Measurements from ENCODE around the gene UIMC1.

UIMC1 gene

DNA sequence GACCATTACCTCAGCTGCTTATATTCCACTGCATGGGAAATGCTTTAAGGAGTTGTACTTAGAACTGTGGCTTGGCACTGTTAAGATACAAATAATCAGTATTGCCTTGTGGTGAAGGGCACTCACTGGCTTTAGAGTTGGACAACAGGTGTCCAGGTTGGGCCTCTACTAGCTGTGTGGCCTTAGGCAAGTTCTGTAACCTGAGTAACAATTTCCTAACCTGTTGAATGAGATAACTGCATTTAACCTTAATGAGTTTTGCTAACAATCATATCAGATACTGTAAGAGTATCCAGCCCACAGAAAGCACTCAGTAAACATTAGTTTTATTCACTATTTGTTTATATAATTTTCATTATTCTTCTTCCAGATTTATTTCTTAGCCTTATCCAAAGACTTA, 90.2 kb downstream of the UIMC1 start:
- Histone ChIP-seq H3K4me3 (ENCODE audit: low read depth, low read length) (no peak overlapping the region), H3K4me2 (ENCODE audit: low read length) (no peak overlapping the region), H3K9ac (no peak overlapping the region), H3K27ac (no peak overlapping the region), H3K36me3 (ENCODE audit: control insufficient read depth, insufficient read depth, low read length) (no peaks in the 10 kb centered on the region), H3K9me3 (ENCODE audit: control insufficient read depth, low read length) (no peaks in the 10 kb centered on the region), H3K27me3 (ENCODE audit: control insufficient read depth, insufficient read depth, low read length) (no peaks in the 10 kb centered on the region), H3K4me1 (no peaks in the 10 kb centered on the region), H2AFZ (no peak overlapping the region), H3K79me2 (no peaks in the 10 kb centered on the region)
- TF ChIP-seq, protein P1, sequence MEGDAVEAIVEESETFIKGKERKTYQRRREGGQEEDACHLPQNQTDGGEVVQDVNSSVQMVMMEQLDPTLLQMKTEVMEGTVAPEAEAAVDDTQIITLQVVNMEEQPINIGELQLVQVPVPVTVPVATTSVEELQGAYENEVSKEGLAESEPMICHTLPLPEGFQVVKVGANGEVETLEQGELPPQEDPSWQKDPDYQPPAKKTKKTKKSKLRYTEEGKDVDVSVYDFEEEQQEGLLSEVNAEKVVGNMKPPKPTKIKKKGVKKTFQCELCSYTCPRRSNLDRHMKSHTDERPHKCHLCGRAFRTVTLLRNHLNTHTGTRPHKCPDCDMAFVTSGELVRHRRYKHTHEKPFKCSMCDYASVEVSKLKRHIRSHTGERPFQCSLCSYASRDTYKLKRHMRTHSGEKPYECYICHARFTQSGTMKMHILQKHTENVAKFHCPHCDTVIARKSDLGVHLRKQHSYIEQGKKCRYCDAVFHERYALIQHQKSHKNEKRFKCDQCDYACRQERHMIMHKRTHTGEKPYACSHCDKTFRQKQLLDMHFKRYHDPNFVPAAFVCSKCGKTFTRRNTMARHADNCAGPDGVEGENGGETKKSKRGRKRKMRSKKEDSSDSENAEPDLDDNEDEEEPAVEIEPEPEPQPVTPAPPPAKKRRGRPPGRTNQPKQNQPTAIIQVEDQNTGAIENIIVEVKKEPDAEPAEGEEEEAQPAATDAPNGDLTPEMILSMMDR (IDR thresholded peaks at IDR 0.05) = no peak

DNA sequence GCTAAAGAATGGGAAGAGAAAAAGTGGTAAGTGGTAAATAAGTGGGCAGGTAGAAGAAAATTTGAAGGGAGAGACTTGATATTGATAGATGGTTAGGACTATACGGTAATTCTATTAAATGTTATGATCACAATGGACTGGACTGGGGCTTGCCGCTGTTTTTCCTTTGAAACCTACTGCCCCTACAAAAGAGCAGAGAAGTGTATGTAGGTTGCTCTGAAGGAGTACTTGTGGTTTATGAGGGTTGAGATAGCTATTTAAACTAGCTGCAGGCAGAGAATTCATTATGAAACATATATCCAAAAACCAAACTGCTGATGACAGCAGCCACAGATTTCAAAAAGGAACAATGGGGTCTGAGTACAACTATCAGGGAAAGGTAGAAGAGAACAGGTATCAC, 90.7 kb downstream of the UIMC1 start:
- Histone ChIP-seq H3K27me3 (ENCODE audit: control insufficient read depth, insufficient read depth, low read length) (no peaks in the 10 kb centered on the region), H3K9me3 (ENCODE audit: control insufficient read depth, low read length) (no peaks in the 10 kb centered on the region), H3K79me2 (no peaks in the 10 kb centered on the region), H3K4me3 (ENCODE audit: low read depth, low read length) (no peak overlapping the region), H3K27ac (no peak overlapping the region), H3K4me2 (ENCODE audit: low read length) (no peak overlapping the region), H3K4me1 (no peaks in the 10 kb centered on the region), H2AFZ (no peak overlapping the region), H3K9ac (no peak overlapping the region), H3K36me3 (ENCODE audit: control insufficient read depth, insufficient read depth, low read length) (no peaks in the 10 kb centered on the region)
- TF ChIP-seq, protein P1 (IDR thresholded peaks at IDR 0.05) = no peak

GRCh38 chr5:176912115-176912514, 94.5 kb downstream of the UIMC1 start:
- Histone ChIP-seq H3K27ac (no peak overlapping the region), H3K4me1 (no peaks in the 10 kb centered on the region), H3K36me3 (ENCODE audit: control insufficient read depth, insufficient read depth, low read length) (no peaks in the 10 kb centered on the region), H3K4me3 (ENCODE audit: low read depth, low read length) (no peak overlapping the region), H3K27me3 (ENCODE audit: control insufficient read depth, insufficient read depth, low read length) (no peaks in the 10 kb centered on the region), H3K9me3 (ENCODE audit: control insufficient read depth, low read length) (no peaks in the 10 kb centered on the region), H3K9ac (no peak overlapping the region), H2AFZ (no peak overlapping the region), H3K79me2 (no peaks in the 10 kb centered on the region), H3K4me2 (ENCODE audit: low read length) (no peak overlapping the region)
- TF ChIP-seq, protein P1 (IDR thresholded peaks at IDR 0.05) = no peak

DNA sequence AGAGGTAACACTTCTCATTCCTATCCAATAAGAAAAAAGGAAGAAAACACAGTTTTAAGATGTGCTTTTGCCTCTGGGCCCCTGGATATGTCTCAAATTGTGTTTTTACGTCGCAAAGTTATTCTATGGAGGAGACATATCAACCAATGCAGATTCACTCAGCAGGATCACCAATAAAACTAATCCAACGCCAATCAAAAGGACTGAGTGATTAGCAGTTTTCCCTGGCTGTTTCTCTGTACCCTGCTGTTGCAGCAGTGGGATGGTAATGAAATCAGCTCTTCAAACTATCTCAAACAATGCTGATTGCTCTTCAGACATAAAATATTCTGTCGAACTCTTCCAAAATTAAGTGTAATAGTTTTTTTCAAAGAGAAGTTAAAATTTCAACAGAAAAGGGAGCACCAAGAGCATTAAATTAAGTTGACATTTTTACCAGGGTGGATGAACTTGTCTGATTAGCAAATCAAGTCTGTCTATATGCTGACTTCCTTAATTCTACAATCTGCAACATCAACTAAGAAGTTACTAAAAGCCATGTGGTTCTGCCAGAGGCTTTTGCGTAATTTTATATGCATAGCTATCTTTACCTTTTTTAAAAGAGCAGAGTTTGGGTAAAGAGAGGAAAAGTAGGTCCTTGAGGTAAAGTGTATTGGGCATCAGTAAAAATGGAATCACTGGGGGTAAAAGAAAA, 97.8 kb downstream of the UIMC1 start:
- H3K27ac ChIP-seq = no peak overlapping the region
- no peaks in the 10 kb centered on the region for H3K27me3 ChIP-seq (ENCODE audit: control insufficient read depth, insufficient read depth, low read length)
- TF ChIP-seq, protein P1 (IDR thresholded peaks at IDR 0.05) = no peak
- H3K4me2 ChIP-seq (ENCODE audit: low read length) = no peak overlapping the region
- no peak overlapping the region for H3K4me3 ChIP-seq (ENCODE audit: low read depth, low read length)
- H3K36me3 ChIP-seq (ENCODE audit: control insufficient read depth, insufficient read depth, low read length) = no peaks in the 10 kb centered on the region
- H3K79me2 ChIP-seq = no peaks in the 10 kb centered on the region
- no peaks in the 10 kb centered on the region for H3K9me3 ChIP-seq (ENCODE audit: control insufficient read depth, low read length)
- no peak overlapping the region for H2AFZ ChIP-seq
- H3K9ac ChIP-seq = no peak overlapping the region
- H3K4me1 ChIP-seq = no peaks in the 10 kb centered on the region

- H3K27ac ChIP-seq = no peak overlapping the region
- H2AFZ ChIP-seq = no peak overlapping the region
- no peak overlapping the region for H3K4me2 ChIP-seq (ENCODE audit: low read length)
- H3K9ac ChIP-seq = no peak overlapping the region
- no peaks in the 10 kb centered on the region for H3K79me2 ChIP-seq
- no peak overlapping the region for H3K4me3 ChIP-seq (ENCODE audit: low read depth, low read length)
- TF ChIP-seq, protein P1 (IDR thresholded peaks at IDR 0.05) = no peak
- H3K36me3 ChIP-seq (ENCODE audit: control insufficient read depth, insufficient read depth, low read length) = no peaks in the 10 kb centered on the region
- no peaks in the 10 kb centered on the region for H3K4me1 ChIP-seq
- no peaks in the 10 kb centered on the region for H3K27me3 ChIP-seq (ENCODE audit: control insufficient read depth, insufficient read depth, low read length)
- H3K9me3 ChIP-seq (ENCODE audit: control insufficient read depth, low read length) = no peaks in the 10 kb centered on the region
Measured at GRCh38 chr5:176906796-176907195, 99.8 kb downstream of the UIMC1 start.

Data from parathyroid adenoma (tissue), 2 donors.